Fibroblast of villous mesenchyme (primary cell): ENCODE results near the gene TMX4. TPM values are rescaled to one million over a fixed set of nuclear protein-coding genes. Genes with fewer than 3 reads are reported as not detected.

Source experiments
- DNase-seq: peaks from one replicate; pipeline ENCODE4 v3.0.0-alpha.2; 2010; ENCODE audit warnings: low read depth
- H3K4me3 ChIP-seq: 2 replicates; pipeline ENCODE4 v1.5.1; 2011; ENCODE audit warnings: low read depth, mild to moderate bottlenecking, low read length
- total RNA-seq: library from RNA; depleted of rRNA; stranded (reverse); fragments of >200 nt; gene quantifications from 2 replicates; pipeline ENCODE4 v1.2.3, GENCODE V29; 2012
- TF ChIP-seq, protein P1 (sequence below): IDR thresholded peaks from 2 replicates; pipeline ENCODE4 v1.5.1; 2012; ENCODE audit warnings: low read depth, mild to moderate bottlenecking, low read length; ENCODE audit not compliant: insufficient read depth

Gene TMX4
- total RNA-seq, 1 donor: 32.8 TPM

DNA sequence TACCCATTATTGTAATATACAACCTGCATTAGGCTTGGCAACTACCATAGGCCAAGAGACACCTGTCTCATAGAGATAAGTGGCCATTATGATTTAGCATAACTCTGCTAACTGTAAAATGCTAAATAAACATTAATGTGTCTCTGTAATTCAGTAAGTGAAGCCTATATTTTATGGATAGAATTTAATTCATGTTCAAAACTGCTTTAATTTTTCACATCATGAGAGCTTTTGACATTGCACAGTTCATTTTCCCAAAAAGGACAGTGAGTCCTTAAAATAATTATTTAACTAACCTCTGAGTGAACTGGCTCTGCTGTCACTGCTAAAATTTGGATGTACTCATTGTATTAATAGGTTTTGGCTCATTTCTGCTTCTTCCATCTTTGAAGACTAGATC, 41.4 kb upstream of the TMX4 start:
- H3K4me3 ChIP-seq: no peak overlapping the region
- TF ChIP-seq, protein P1, sequence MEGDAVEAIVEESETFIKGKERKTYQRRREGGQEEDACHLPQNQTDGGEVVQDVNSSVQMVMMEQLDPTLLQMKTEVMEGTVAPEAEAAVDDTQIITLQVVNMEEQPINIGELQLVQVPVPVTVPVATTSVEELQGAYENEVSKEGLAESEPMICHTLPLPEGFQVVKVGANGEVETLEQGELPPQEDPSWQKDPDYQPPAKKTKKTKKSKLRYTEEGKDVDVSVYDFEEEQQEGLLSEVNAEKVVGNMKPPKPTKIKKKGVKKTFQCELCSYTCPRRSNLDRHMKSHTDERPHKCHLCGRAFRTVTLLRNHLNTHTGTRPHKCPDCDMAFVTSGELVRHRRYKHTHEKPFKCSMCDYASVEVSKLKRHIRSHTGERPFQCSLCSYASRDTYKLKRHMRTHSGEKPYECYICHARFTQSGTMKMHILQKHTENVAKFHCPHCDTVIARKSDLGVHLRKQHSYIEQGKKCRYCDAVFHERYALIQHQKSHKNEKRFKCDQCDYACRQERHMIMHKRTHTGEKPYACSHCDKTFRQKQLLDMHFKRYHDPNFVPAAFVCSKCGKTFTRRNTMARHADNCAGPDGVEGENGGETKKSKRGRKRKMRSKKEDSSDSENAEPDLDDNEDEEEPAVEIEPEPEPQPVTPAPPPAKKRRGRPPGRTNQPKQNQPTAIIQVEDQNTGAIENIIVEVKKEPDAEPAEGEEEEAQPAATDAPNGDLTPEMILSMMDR: no peak
- no peak for DNase-seq

DNA sequence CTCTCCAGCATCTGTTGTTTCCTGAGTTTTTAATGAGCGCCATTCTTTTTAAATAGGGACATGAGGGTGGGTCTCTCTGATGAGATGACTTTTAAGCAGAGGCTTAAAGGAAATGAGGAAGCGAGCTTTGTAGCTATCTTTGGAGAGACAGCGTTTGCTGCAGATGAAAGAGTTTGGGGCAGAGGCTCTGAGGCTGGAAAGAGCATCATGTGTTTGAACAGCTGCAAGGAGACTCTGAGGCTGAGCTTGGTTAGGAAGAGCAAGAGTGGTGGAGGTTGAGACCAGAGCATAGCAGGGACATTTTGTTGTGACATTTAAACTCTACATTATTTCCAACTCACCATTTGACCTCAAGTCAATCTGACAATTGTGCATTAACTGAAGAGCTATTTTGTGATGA, 38.3 kb upstream of the TMX4 start:
- H3K4me3 ChIP-seq: no peak overlapping the region
- no peak for DNase-seq
- TF ChIP-seq, protein P1: no peak

DNA sequence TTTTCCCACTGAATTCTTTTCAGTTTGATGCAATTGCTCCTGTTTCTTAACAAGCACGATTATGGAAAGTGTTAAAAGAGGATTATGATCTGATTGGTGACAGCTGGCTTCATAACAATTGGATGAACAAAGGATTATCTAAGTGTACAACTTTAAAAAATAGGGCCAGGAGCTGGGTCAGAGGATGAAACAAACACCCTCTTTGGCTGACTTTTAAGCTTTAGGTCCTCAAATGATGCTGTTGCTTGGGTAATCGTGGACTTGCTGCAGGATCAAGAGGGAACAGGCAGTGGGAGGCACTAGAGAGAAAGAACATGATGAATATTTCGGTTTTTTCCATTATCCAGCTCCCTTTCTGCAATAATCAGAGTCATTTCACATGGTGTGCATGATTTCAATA, 35.5 kb upstream of the TMX4 start:
- TF ChIP-seq, protein P1: no peak
- H3K4me3 ChIP-seq: no peak overlapping the region
- DNase-seq: no peak

DNA sequence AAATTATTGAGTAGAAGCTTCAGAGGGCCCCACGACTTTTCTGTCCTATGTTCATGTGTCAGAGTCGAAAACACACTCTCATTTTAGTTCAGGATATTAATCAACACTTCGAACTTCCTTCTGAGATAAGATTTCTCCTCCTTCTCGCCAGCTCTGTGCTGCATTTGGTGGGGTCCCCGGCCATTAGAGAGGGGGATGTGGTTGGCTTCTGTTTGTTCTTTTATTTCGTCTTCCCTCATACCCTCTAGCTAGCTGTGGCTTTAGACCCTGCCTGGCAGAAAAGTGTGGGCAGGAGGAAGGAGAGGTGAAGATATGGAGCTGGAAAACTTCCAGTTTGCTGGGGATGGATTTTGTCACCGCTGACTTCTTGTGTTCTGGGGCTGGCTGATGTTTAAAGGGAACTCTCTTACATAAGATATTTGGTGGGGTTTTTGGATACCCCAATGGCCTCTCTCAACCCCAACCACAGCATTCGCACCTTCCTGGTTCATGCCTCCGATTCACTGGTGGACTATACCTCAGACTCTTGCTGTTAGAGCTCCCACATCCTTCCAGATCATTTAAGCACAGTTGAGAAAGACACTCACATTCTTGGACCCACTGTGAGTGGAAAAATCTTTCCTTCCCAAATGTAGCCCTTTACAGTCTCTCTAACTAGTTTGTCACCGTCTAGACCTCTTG, 30.7 kb upstream of the TMX4 start:
- TF ChIP-seq, protein P1: no peak
- H3K4me3 ChIP-seq: no peak overlapping the region
- no peak for DNase-seq

DNA sequence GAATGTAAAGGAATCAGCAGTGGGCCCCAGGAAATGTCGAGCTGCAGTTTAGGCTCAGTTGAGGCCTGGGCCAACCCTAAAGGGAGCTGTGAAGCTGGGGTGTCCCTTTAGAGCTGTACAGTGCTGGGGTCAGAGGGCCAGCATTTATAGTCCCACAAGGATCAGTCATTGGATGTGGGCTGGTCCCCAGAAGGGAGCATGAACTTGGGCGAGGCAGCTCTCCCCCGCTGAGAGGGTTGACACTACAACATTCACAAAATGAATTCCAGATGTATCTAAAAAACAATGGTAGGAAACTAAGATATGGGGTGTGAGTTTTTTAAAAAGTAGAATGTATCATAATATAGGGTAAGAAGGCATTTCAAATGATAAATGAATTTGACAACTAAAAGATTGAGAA, 29.7 kb upstream of the TMX4 start:
- DNase-seq: peak; percentile 13
- TF ChIP-seq, protein P1: no peak
- H3K4me3 ChIP-seq: no peak overlapping the region

DNA sequence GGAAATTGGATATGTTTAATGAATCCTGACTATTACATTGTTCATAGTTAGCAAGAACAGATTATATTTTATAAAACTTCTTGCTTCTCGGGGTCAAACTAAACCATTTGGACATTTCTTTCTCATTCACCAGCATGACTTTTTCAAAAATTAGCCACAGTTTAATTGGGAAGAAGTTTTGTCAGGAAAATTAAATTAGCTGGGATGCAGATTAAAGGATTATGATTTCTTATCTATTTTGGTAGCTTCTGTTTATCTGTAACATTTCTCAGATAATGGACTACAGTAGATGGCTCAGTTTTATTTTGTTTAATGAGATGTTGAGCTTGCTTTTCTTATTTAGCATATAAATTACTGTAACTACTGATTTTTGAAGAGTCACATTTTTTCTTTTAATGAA, 26.4 kb upstream of the TMX4 start:
- H3K4me3 ChIP-seq: no peak overlapping the region
- TF ChIP-seq, protein P1: no peak
- no peak for DNase-seq

DNA sequence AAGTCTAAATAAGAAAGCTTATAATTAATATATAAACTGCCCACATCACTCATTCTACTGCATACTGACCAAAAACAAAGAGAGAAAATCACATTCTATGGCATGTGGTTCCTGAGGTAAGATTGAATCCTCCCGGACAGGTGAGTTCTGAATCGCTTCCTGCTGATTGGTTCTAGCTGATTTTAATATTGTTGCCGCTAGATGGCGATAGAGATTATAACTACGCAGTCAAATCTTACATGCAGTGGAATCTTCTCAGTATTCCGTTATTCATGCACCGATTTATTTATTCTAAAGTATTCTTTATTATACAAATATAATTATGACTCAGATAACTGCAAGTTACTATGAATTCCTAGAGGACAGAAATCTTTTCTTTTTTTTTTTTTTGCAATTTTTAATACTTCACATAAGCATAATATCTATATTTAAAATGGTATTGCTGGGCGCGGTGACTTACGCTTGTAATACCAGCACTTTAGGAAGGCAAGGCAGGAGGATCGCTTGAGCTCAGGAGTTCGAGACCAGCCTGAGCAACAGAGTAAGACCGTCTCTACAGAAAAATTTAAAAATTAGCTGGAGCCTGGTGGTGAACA, 24.2 kb upstream of the TMX4 start:
- DNase-seq: peak; percentile 70
- H3K4me3 ChIP-seq: no peak overlapping the region
- TF ChIP-seq, protein P1: peak; percentile 59
